H1 (cell line): Measurements from ENCODE around the gene LEMD1. TPM values are rescaled to one million over a fixed set of nuclear protein-coding genes. Genes with fewer than 3 reads are reported as not detected.

Source experiments
- CTCF ChIA-PET: fragments of 300-600 bp; sonication (Branson Sonifier 250); formaldehyde crosslinking; loops from one replicate; lab custom pipeline; 2021; ENCODE audit not compliant: partially characterized antibody; lab: Charles Lee
- POLR2A ChIA-PET: fragments of 300-600 bp; sonication (Branson Sonifier 250); formaldehyde crosslinking; loops from one replicate; lab custom pipeline; 2021; ENCODE audit warnings: inconsistent platforms; ENCODE audit not compliant: partially characterized antibody; lab: Charles Lee
- DNase-seq, 2 experiments: peaks; one replicate each; pipeline versions ENCODE4 v3.0.0 to v3.0.0-alpha.2; 2010 to 2022; ENCODE audit warnings: low spot score in 2 of 2, low read depth in 1 of 2, mixed read lengths in 1 of 2
- FAIRE-seq: peaks from 2 replicates; lab custom pipeline; 2011; peaks lifted over from hg19 to GRCh38; lab: Jason Lieb, UNC
- H2AFZ ChIP-seq: 2 replicates; pipeline ENCODE4 v1.8.1; 2012; ENCODE audit warnings: low read length, inconsistent platforms
- H2AK5ac ChIP-seq: 2 replicates; pipeline ENCODE4 v1.6.1; 2013; ENCODE audit warnings: low read depth, low read length
- H2BK120ac ChIP-seq: replicated peaks from 2 replicates; pipeline ENCODE3; 2013; ENCODE audit warnings: low read depth, low read length, inconsistent platforms
- H2BK12ac ChIP-seq: 2 replicates; pipeline ENCODE4 v1.6.1; 2013; ENCODE audit warnings: low read depth, low read length
- H2BK15ac ChIP-seq: 2 replicates; pipeline ENCODE4 v1.6.1; 2013; ENCODE audit warnings: low read length
- H2BK20ac ChIP-seq: 2 replicates; pipeline ENCODE4 v1.6.1; 2013; ENCODE audit warnings: low read length
- H2BK5ac ChIP-seq: 2 replicates; pipeline ENCODE4 v1.6.1; 2013; ENCODE audit warnings: low read depth, low read length
- H3K14ac ChIP-seq: 2 replicates; pipeline ENCODE4 v1.6.1; 2013; ENCODE audit warnings: inconsistent platforms; ENCODE audit not compliant: insufficient read length
- H3K18ac ChIP-seq: 2 replicates; pipeline ENCODE4 v1.6.1; 2013; ENCODE audit warnings: low read length; ENCODE audit errors: extremely low read depth
- H3K23ac ChIP-seq: 2 replicates; pipeline ENCODE4 v1.6.1; 2013; ENCODE audit warnings: inconsistent platforms; ENCODE audit not compliant: insufficient read length
- H3K23me2 ChIP-seq: 2 replicates; pipeline ENCODE4 v1.6.1; 2013; ENCODE audit warnings: low read depth, low read length
- H3K27ac ChIP-seq: 2 replicates; pipeline ENCODE4 v1.6.1; 2011; ENCODE audit warnings: low read depth, low read length, inconsistent platforms
- H3K27me3 ChIP-seq, 4 experiments: replicated peaks in 1 of 4; 1 replicate in 1 of 4; 2 replicates in 3 of 4; pipeline versions ENCODE4 v1.6.1 to v1.8.1; 2011 to 2013; ENCODE audit warnings: low read length in 3 of 4, mild to moderate bottlenecking in 3 of 4, inconsistent platforms in 2 of 4, mixed read lengths in 2 of 4, moderate library complexity in 1 of 4; ENCODE audit not compliant: control insufficient read depth in 3 of 4, insufficient read depth in 3 of 4; ENCODE audit errors: extremely low read depth in 1 of 4
- H3K36me3 ChIP-seq, 4 experiments: 2 replicates each; pipeline versions ENCODE4 v1.6.1 to v1.8.1; 2011 to 2013; ENCODE audit warnings: mild to moderate bottlenecking in 4 of 4, low read length in 3 of 4, moderate library complexity in 2 of 4, control low read depth in 1 of 4, inconsistent platforms in 1 of 4; ENCODE audit not compliant: insufficient read depth in 4 of 4, control insufficient read depth in 2 of 4
- H3K4ac ChIP-seq: replicated peaks from 2 replicates; pipeline ENCODE3; 2013; ENCODE audit warnings: low read length, low read depth, mixed read lengths, inconsistent platforms; ENCODE audit not compliant: insufficient read length
- H3K4me1 ChIP-seq, 4 experiments: replicated peaks in 1 of 4; 1 replicate in 1 of 4; 2 replicates in 3 of 4; pipeline versions ENCODE4 v1.6.1 to v1.8.1; 2011 to 2013; ENCODE audit warnings: low read length in 3 of 4, inconsistent platforms in 2 of 4, mixed read lengths in 1 of 4; ENCODE audit not compliant: insufficient read depth in 4 of 4, control insufficient read depth in 3 of 4
- H3K4me2 ChIP-seq, 2 experiments: 2 replicates each; pipeline versions ENCODE4 v1.6.1 to v1.8.1; 2011 to 2013; ENCODE audit warnings: low read depth in 2 of 2, low read length in 2 of 2, control low read depth in 1 of 2, inconsistent platforms in 1 of 2, mild to moderate bottlenecking in 1 of 2; ENCODE audit not compliant: insufficient read depth in 1 of 2
- H3K4me3 ChIP-seq, 4 experiments: fragments of 200-600, 300-600 bp in 1 of 4; sonication (generic), shearing (Covaris generic), sonication (Bioruptor Twin) in 1 of 4; 2 replicates each; pipeline versions ENCODE4 v1.5.1 to v1.8.1; 2011 to 2016; ENCODE audit warnings: low read length in 4 of 4, low read depth in 3 of 4, control low read depth in 2 of 4, inconsistent platforms in 2 of 4, mild to moderate bottlenecking in 2 of 4, mixed read lengths in 1 of 4, moderate library complexity in 1 of 4; ENCODE audit not compliant: insufficient read depth in 2 of 4; ENCODE audit errors: extremely low read depth in 1 of 4
- H3K56ac ChIP-seq: replicated peaks from 2 replicates; pipeline ENCODE3; 2013; ENCODE audit warnings: low read depth, mild to moderate bottlenecking, mixed read lengths, low read length, inconsistent platforms; ENCODE audit not compliant: insufficient read length
- H3K79me1 ChIP-seq: 2 replicates; pipeline ENCODE4 v1.6.1; 2013; ENCODE audit warnings: low read depth, low read length, control low read depth
- H3K79me2 ChIP-seq, 2 experiments: 2 replicates each; pipeline versions ENCODE4 v1.6.1 to v1.8.1; 2012 to 2013; ENCODE audit warnings: low read length in 2 of 2, mild to moderate bottlenecking in 2 of 2, inconsistent platforms in 1 of 2; ENCODE audit not compliant: insufficient read depth in 2 of 2, control insufficient read depth in 1 of 2
- H3K9ac ChIP-seq, 4 experiments: replicated peaks in 1 of 4; 1 replicate in 1 of 4; 2 replicates in 3 of 4; pipeline versions ENCODE4 v1.6.1 to v1.8.1; 2011 to 2013; ENCODE audit warnings: low read depth in 3 of 4, low read length in 3 of 4, control low read depth in 2 of 4, mild to moderate bottlenecking in 2 of 4, moderate library complexity in 2 of 4, inconsistent platforms in 1 of 4; ENCODE audit errors: extremely low read depth in 1 of 4
- H3K9me3 ChIP-seq, 2 experiments: 2 replicates each; pipeline versions ENCODE4 v1.6.1 to v1.8.1; 2012 to 2013; ENCODE audit warnings: mild to moderate bottlenecking in 2 of 2, moderate library complexity in 2 of 2, control low read depth in 1 of 2, inconsistent platforms in 1 of 2, low read depth in 1 of 2, low read length in 1 of 2, mixed read lengths in 1 of 2; ENCODE audit not compliant: insufficient read depth in 2 of 2
- H4K20me1 ChIP-seq, 2 experiments: replicated peaks in 1 of 2; 2 replicates each; pipeline versions ENCODE3 to v1.8.1; 2011 to 2013; ENCODE audit warnings: inconsistent platforms in 2 of 2, low read length in 2 of 2, mild to moderate bottlenecking in 1 of 2; ENCODE audit not compliant: insufficient read depth in 2 of 2, control insufficient read depth in 1 of 2
- H4K5ac ChIP-seq: 2 replicates; pipeline ENCODE4 v1.6.1; 2013; ENCODE audit warnings: low read length, low read depth, mixed read lengths, inconsistent platforms; ENCODE audit not compliant: insufficient read length
- H4K8ac ChIP-seq: 2 replicates; pipeline ENCODE4 v1.8.0; 2013; ENCODE audit warnings: mild to moderate bottlenecking, moderate library complexity, low read length, inconsistent platforms; ENCODE audit not compliant: insufficient read depth; ENCODE audit errors: extremely low read depth
- H4K91ac ChIP-seq: replicated peaks from 2 replicates; pipeline ENCODE3; 2013; ENCODE audit warnings: low read length, mixed read lengths, inconsistent platforms; ENCODE audit not compliant: insufficient read length
- CBX8 ChIP-seq: fragments of 300-800, 300-1000 bp; sonication (generic); IDR thresholded peaks from 2 replicates; pipeline ENCODE4 v1.7.1; 2016; ENCODE audit warnings: low read depth, low read length, borderline replicate concordance
- JUN ChIP-seq: IDR thresholded peaks from 2 replicates; pipeline ENCODE4 v1.6.1; 2011; ENCODE audit warnings: low read depth, mild to moderate bottlenecking, improper control_type of control experiment, low read length
- RFX5 ChIP-seq: IDR thresholded peaks from 2 replicates; pipeline ENCODE4 v1.6.1; 2011; ENCODE audit warnings: low read depth, low read length, improper control_type of control experiment, borderline replicate concordance
- TAF7 ChIP-seq: optimal IDR thresholded peaks from 2 replicates; pipeline ENCODE3; 2011; ENCODE audit warnings: low read depth, mild to moderate bottlenecking, inconsistent platforms, low read length, moderate library complexity, borderline replicate concordance
- TCF12 ChIP-seq: IDR thresholded peaks from 2 replicates; pipeline ENCODE4 v1.6.1; 2011; ENCODE audit warnings: low read depth, mild to moderate bottlenecking, low read length
- WGBS, 2 experiments: shearing (Covaris generic) in 1 of 2; methylation state at CpG; one replicate each; pipeline versions ENCODE4 v1.1.6 to v1.1.7; 2013 to 2015; ENCODE audit warnings: low lambda C conversion rate in 2 of 2, mixed read lengths in 2 of 2, inconsistent platforms in 1 of 2, low coverage in 1 of 2, missing lambda C conversion rate in 1 of 2; ENCODE audit not compliant: insufficient replicate concordance in 2 of 2, insufficient coverage in 1 of 2, insufficient read length in 1 of 2; ENCODE audit errors: extremely low coverage in 1 of 2, missing lambda C conversion rate in 1 of 2; 5-methylcytosine and 5-hydroxymethylcytosine counted together
- polyA plus RNA-seq, 7 experiments: library from polyadenylated mRNA; depleted of rRNA in 3 of 7; stranded (reverse) in 5 of 7; unstranded in 2 of 7; fragments of >200 nt in 5 of 7; fragments of 200-250 nt in 2 of 7; gene quantifications; 1 replicate in 5 of 7; 2 replicates in 1 of 7; 4 replicates in 1 of 7; pipeline versions ENCODE4 v1.2.1 to v1.2.3, GENCODE V29; 2011 to 2013; ENCODE audit warnings: missing spikeins in 2 of 7, mixed read lengths in 2 of 7
- total RNA-seq: library from RNA; stranded (reverse); fragmentation: NEBNext Ultra II Directional; extraction: Animal tissue kit (Norgen Biotek cat#: 25700); gene quantifications from 2 replicates; pipeline ENCODE4 v1.2.1, GENCODE V29; 2021
- TF ChIP-seq, protein P1 (sequence below): IDR thresholded peaks from 2 replicates; pipeline ENCODE4 v1.6.1; 2011; ENCODE audit warnings: low read length, improper control_type of control experiment

The LEMD1 gene
- total and polyA plus RNA-seq, 2 of the 8 experiments (the other 6 are each of a cell fraction or from before 2014, with no cell fraction given), result 10.0 to 10.5 TPM

DNA sequence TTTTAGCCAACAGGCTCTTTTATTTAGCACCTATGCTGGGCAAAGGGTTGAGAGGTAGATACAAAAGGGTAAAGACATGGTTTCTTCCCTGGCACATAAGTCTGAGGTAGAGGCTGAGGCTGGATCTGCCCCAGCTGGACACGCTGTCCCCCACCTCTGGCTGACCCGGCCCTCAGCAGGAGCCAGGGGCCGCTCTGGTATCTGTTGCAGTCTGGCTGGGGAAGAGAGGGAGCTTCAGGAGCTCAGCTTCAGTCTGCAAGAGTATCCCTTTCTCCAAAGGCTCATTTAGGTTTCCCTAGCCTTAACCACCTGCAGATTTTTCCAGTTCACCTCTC is 19.8 kb upstream of the LEMD1 start:
- H4K91ac ChIP-seq, result peak overlapping the region; percentile 3
- H3K23me2 ChIP-seq, result 0 out of 2 replicates have a peak, but pooled peaks cover 2% of the 10 kb centered on the region
- ChIA-PET POLR2A (interaction anchor here (0.7 to 13.3 kb wide), 7 partner anchors 9 to 43 kb away, joined by 3 to 220 read pairs (median 4); partner anchors contain the start of gene BLACAT1), CTCF (interaction anchor here (0.8 to 30.2 kb wide), 11 partner anchors 12 to 217 kb away, joined by 3 to 767 read pairs (median 7); partner anchors contain the start of genes BLACAT1 and LEMD1)
- H3K56ac ChIP-seq, result no peak overlapping the region
- H4K8ac ChIP-seq, result no peak overlapping the region
- FAIRE-seq (no peak), DNase-seq (no peak)
- peak overlapping the region; percentile 93; the same call in 1 of the 2 replicates for H2BK12ac ChIP-seq
- H4K5ac ChIP-seq, result no peak overlapping the region
- peak overlapping the region; percentile 73; the same call in 1 of the 2 replicates for H2BK5ac ChIP-seq
- TF ChIP-seq JUN (no peak), RFX5 (no peak), TAF7 (no peak), CBX8 (no peak), TCF12 (no peak)
- TF ChIP-seq, protein P1, sequence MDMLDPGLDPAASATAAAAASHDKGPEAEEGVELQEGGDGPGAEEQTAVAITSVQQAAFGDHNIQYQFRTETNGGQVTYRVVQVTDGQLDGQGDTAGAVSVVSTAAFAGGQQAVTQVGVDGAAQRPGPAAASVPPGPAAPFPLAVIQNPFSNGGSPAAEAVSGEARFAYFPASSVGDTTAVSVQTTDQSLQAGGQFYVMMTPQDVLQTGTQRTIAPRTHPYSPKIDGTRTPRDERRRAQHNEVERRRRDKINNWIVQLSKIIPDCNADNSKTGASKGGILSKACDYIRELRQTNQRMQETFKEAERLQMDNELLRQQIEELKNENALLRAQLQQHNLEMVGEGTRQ, result no peak
- no peaks in the 10 kb centered on the region for H3K9me3 ChIP-seq
- H3K79me1 ChIP-seq, result peaks cover 2% of the 10 kb centered on the region; the same call in 1 of the 2 replicates
- H3K4me2 ChIP-seq, result peak overlapping the region; percentile 25 to 36; a peak in 2 of 4 replicates
- H3K4ac ChIP-seq, result no peak overlapping the region
- H3K9ac ChIP-seq, result no peak overlapping the region
- H3K18ac ChIP-seq, result peak overlapping the region; percentile 79
- H3K27ac ChIP-seq, result no peak overlapping the region
- no peak overlapping the region; a peak in 1 of 8 replicates for H3K4me3 ChIP-seq
- peaks cover 49 to 75% (median 63%) of the 10 kb centered on the region in 4 experiments for H3K4me1 ChIP-seq
- H2AK5ac ChIP-seq, result peak overlapping the region; percentile 93; the same call in 1 of the 2 replicates
- no peak overlapping the region for H3K14ac ChIP-seq
- 54% methylated on average over 3 of the region's 3 CpGs; no CpG with 5 or more reads in 1 of the 2 experiments for WGBS, 2 experiments
- H2AFZ ChIP-seq, result no peak overlapping the region
- no peaks in the 10 kb centered on the region for H3K79me2 ChIP-seq
- H4K20me1 ChIP-seq, result peaks cover 0 to 2% of the 10 kb centered on the region in 2 experiments
- H2BK20ac ChIP-seq, result 0 out of 2 replicates have a peak overlapping the region, but pooled peaks have one; percentile 93
- H3K23ac ChIP-seq, result no peak overlapping the region
- H3K36me3 ChIP-seq, result peaks cover 0 to 3% (median 0%) of the 10 kb centered on the region in 4 experiments; a peak in 2 of 8 replicates
- H2BK120ac ChIP-seq, result no peak overlapping the region
- peak overlapping the region; percentile 95 for H2BK15ac ChIP-seq
- H3K27me3 ChIP-seq, result peaks cover 0 to 5% (median 2%) of the 10 kb centered on the region in 4 experiments; a peak in 1 of 7 replicates
